Measurements from ENCODE around the gene RFC5. TPM values are rescaled to one million over a fixed set of nuclear protein-coding genes. Genes with fewer than 3 reads are reported as not detected.

The RFC5 gene
- total and polyA plus RNA-seq, 2 of the 4 experiments (the other 2 are of a cell fraction): 14.7 to 20.1 TPM

- in situ Hi-C loops (cut with MboI; ENCODE audit: low sequenced_read_pairs) (no loop called here), intact Hi-C loops (cut with micrococcal nuclease) (no loop called here), dilution Hi-C loops (cut with HindIII; ENCODE audit: low sequenced_read_pairs, unreplicated experiment) (no loop called here)
- TF ChIP-seq POLR2A (IDR thresholded peaks at IDR 0.05; ENCODE audit: low read depth, low read length): no peak
- no peaks in the 10 kb centered on the region for H3K4me1 ChIP-seq (ENCODE audit: control insufficient read depth, insufficient read depth, low read length)
- H3K18ac ChIP-seq (ENCODE audit: low read depth, low read length): no peak overlapping the region
- ChIA-PET CTCF (no interaction called here), POLR2A (ENCODE audit: unreplicated experiment) (no interaction called here)
- H3K4me3 ChIP-seq (ENCODE audit: insufficient read depth, low read depth, low read length): no peak overlapping the region
- H3K56ac ChIP-seq (ENCODE audit: extremely low read depth, insufficient read depth, low read length): no peak overlapping the region
- no TSS peak for BruUV-seq (replicated peaks)
- H2AK5ac ChIP-seq (ENCODE audit: low read depth, low read length): no peak overlapping the region
- DNase-seq (no peak), ATAC-seq (ENCODE audit: low read depth) (no peak)
- H3K79me1 ChIP-seq (ENCODE audit: low read depth in 1 of 2, low read length in 2 of 2): no peaks in the 10 kb centered on the region
- no peak overlapping the region for H2BK5ac ChIP-seq (ENCODE audit: low read depth, low read length, poor library complexity, severe bottlenecking)
- H3K14ac ChIP-seq (replicated peaks; ENCODE audit: low read depth, low read length): no peak overlapping the region
- no peak overlapping the region for H4K8ac ChIP-seq (ENCODE audit: low read depth in 2 of 2, low read length in 2 of 2)
- H3K23ac ChIP-seq (ENCODE audit: low read depth, low read length): no peak overlapping the region
- no peak overlapping the region for H4K5ac ChIP-seq (ENCODE audit: low read depth, low read length)
- no peak overlapping the region for H2BK120ac ChIP-seq (ENCODE audit: low read depth, low read length)
- H2BK20ac ChIP-seq (ENCODE audit: low read depth, low read length): no peak overlapping the region
- no peaks in the 10 kb centered on the region for H4K20me1 ChIP-seq (ENCODE audit: insufficient read depth, low read length)
- H2AFZ ChIP-seq (replicated peaks; ENCODE audit: low read length, poor library complexity): no peak overlapping the region
- H3K36me3 ChIP-seq (ENCODE audit: control insufficient read depth, insufficient read depth, low read length): no peaks in the 10 kb centered on the region
- no peak overlapping the region for H3K27ac ChIP-seq (ENCODE audit: insufficient read depth, low read length)
- H3K4me2 ChIP-seq (ENCODE audit: low read depth, low read length): no peak overlapping the region
- peaks cover 13% of the 10 kb centered on the region for H3K27me3 ChIP-seq (ENCODE audit: control insufficient read depth, insufficient read depth, low read length)
- WGBS, 2 experiments (ENCODE audit: extremely low coverage in 2 of 2, insufficient read length in 1 of 2): 0% methylated on average over 1 of the region's 4 CpGs; no CpG with 5 or more reads in 1 of the 2 experiments
- no peak overlapping the region for H2AK9ac ChIP-seq (replicated peaks; ENCODE audit: low read depth, low read length, poor library complexity)
- no peak overlapping the region for H4K91ac ChIP-seq (ENCODE audit: insufficient read depth, low read depth, low read length)
- H3K9me1 ChIP-seq (ENCODE audit: insufficient read depth, low read length): no peaks in the 10 kb centered on the region
- no peak overlapping the region for H3K9ac ChIP-seq (ENCODE audit: low read depth, low read length)
- no peaks in the 10 kb centered on the region; the same call in 1 of the 2 replicates for H3K9me3 ChIP-seq (ENCODE audit: control insufficient read depth, insufficient read depth, low read length)
- no peak overlapping the region for H2BK15ac ChIP-seq (ENCODE audit: low read depth, low read length)
- no peak overlapping the region for H3K4ac ChIP-seq (ENCODE audit: low read depth, low read length)
Observed at GRCh38 chr12:117967043-117967442, 49.5 kb upstream of the RFC5 start.
